Measurements from ENCODE around the gene TRIP10.

GRCh38 chr19:6797646-6798045 is 58.2 kb downstream of the TRIP10 start:
- TF ChIP-seq CTCF (conservative IDR thresholded peaks at IDR 0.05 in 1 of 2, IDR thresholded peaks at IDR 0.05 in 1 of 2; ENCODE audit: extremely low read depth in 1 of 2, insufficient read depth in 1 of 2, low read depth in 1 of 2, low read length in 2 of 2), result no peak
- TF ChIP-seq EZH2 (IDR thresholded peaks at IDR 0.05; ENCODE audit: borderline replicate concordance, low read length), result no peak
